HG02642 (cell line): ENCODE results near the gene IFNA10.
"Not testable (repeated sequence)": the region's sequence is repeated elsewhere in the genome, so short reads cannot be mapped to it uniquely, and the experiment has no call there.

Source experiments
- ATAC-seq: cut with Tn5 transposase; IDR thresholded peaks from one replicate; pipeline ENCODE4 v1.9.1; 2021; ENCODE audit warnings: mild to moderate bottlenecking; ENCODE audit not compliant: unreplicated experiment, poor library complexity

IFNA10 gene

DNA sequence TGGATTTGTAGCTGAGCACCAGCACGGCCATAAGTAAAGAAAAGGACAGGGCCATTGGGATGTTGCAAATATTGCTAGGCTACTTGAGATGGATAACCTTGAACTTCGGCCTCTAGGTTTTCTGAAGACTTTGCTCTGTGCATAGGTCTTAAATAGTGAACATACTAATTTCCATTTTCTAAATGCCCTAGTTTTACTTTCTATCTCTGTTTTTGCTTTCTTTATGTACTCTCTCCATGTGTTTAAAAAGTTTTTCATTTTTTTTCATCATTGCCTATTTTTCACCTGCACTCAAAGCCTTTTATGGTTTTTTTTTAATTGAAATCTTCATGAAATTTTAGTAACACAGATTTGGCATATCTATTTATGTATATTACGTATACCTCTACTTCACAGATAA is at the start of gene IFNA10:
IFNA10 (minus strand) TSS at position 101 of the 400 bp plus-strand sequence; CDS start at position 55, 46 bp downstream.
- ATAC-seq: not testable (repeated sequence)

DNA sequence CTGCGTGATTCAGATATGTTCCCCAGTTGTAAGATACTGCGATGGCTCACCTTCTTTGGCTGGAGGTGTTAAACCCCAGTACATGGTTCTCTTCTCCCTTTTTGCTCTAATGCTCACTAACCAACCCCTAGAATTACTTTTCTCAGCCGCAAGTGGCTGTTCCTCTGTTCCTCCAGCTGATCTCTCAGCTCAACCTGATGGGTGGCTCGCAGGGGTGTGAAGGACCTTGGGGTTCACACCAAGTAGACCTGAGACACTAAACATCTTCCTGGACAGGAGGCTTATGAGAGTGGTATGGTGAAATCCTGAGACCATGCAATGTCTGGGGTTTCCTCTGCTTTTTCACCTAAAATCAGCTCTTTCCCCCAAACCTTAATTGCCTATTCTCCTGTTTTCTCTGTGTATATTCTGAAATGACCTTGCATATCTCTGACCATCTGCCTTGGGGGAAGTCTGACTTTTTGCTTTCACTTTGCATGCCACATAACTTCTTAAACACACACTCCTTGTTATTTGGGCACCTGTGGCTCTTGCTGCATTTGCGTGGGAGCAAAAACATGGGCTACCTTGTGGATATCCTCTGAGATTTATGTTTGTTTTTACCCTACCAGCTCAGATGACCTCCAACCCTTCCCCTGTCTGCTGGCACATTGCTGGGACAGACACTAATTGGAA is 48.7 kb upstream of the IFNA10 start:
- no peak for ATAC-seq

DNA sequence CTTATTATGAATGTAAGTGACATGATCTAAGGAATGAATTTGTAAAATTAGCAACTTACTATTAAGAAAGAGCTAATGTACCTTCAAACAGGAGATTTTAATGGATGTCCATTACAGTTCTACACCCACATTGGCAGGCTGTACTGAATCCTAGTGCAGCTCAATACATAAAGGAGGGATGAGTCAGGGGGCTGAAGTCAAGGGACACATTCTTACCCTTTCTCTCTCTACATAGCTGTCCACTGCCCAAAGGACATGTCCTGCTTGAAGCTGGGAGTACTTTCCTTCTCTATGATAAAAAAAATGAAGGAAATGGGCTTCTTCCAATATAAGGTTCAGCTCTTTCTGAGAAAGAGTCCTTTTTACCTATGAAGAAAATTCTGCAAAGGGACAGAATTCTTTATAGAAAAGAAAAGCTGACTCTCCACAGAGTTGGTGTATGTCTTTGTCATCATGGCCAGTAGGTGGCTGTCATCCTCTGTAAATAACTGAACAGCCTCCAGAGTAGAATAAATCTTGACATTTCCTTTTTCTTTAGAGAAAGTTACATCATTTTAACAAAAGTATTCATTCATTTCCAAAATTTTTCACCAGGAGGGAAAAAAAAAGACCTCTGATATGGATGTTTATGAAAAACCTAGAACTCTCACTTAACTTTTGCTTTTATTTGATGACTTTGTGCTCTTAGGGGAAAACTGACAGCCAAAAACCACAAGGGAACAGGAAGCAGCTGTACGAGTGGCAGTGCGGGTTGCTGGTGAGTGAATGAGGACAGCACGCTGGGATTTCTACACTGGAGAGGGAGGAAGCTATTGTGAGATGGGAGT is 46.0 kb upstream of the IFNA10 start:
- ATAC-seq: peak; percentile 82

GRCh38 chr9:21251638-21252037 is 44.7 kb upstream of the IFNA10 start:
- ATAC-seq: no peak

- ATAC-seq: no peak
Observed at GRCh38 chr9:21251190-21251589, 44.2 kb upstream of the IFNA10 start.

DNA sequence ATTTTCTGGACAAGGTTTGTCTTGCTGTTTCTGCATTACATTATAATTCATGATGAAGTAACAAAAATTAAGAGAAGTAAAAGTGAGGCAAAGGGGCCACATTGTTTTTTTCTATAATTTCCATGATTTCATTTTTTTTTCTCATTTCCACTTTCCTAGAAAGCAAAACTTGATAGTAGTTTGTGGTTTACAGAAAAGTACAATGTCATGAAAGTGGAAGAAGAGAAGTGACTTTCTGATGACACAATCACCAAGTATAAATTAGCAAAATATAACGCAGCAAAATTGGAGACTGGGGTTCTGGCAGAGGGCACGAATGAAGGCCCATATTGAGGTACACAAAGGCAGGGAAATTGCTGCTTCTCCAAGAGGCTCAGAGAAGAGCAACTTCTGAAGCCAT is 37.9 kb upstream of the IFNA10 start:
- no peak for ATAC-seq

DNA sequence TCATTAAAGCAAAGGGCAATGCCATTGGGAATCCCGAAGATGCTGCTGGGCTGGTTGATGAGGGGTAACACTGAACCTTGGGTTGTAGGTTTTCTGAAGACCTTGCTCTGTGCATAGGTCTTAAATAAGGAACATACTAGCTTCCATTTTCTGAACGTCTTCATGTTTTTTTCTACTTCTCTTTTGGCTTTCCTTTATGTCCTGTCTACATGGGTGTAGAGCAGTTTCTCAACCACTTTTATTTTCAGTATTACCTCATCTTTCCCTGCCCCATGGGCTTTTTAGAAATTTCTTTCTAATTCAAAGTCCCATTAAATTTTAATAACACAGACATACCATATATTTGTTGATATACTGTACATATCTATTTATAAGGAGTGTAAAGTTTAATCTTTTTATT is 33.0 kb upstream of the IFNA10 start, which contains the start of gene IFNA14:
IFNA14 (minus strand) TSS at position 95 of the 400 bp plus-strand sequence; CDS start at position 25, 70 bp downstream.
- no peak for ATAC-seq

DNA sequence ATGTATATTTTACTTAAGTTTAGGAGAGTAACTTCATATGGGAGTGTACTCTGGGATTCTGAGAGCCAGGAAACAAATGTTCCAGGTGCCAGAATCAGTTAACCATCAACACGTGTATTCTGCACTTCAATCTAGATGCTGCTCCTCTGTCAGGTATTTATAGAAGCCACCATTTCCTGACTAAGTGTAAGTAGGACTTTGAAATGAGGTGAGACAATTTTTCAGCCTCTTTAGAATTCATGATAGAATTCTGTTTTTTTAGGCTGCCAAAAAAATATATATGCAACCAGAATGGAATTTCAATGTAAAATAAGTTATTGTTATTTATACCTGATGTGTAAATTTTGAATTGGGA is 29.4 kb upstream of the IFNA10 start:
- peak; percentile 13 for ATAC-seq

DNA sequence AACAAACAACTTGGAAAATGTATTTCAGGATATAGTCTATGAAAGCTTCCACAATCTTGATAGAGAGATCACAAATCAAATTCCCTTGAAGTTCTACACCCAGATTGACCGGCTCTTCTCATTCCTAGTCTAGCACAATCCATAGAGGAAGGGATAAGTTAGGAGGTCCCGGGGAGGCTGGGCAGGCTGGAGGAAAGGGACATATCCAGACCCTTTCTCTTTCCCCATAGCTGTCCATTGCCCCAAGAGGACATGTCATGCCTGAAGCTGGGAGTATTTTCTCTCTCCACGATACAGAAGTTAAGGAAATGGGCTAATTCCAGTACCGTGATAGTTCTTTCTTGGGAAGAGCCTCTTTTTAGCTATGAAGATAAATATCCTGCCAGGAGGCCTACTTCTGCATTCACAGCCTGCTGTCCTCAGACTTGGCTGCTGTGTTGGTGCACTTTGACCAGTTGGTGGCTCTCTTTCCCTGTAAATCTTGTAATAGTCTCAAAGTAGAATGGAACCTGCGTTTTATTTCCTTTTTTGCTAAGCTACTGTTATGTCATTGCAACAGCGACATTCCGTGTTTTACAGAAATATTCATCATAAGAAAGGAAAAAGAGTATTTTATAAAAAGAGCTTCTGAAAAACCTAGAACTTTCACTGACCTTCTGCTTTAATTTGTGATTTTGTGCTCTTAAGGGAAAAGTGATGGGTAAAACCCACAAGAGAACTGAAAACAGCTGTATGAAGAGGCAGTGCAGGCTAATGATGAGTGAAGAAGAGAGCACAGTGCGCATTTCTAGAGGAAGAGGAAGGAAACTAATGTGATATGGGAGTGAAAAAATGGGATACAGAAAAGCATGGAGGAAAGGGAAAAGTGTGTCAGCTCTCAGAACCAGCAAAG is 28.8 kb upstream of the IFNA10 start:
- ATAC-seq: peak; percentile 84

GRCh38 chr9:21234153-21234687 is 27.3 kb upstream of the IFNA10 start:
- ATAC-seq: no peak

DNA sequence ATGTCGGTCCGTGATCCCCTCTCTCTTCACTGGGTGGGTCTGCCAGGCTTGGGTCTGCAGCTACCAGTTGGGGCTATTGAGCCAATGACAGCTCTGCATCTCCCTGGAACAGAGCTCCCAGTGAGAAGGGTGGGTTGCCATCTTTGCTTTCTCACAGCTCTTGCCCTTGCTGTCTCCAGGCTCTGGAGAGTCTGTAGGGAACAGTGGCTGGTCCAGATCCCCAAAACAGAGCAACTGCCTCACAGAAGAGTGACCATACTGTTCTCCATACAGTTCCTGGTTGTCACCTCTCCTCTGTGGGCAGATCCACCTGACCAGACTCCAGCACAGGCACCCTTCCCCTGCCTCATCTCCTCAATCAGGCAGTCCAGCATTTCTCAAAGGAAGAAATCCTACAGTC is 26.3 kb upstream of the IFNA10 start:
- ATAC-seq: no peak

DNA sequence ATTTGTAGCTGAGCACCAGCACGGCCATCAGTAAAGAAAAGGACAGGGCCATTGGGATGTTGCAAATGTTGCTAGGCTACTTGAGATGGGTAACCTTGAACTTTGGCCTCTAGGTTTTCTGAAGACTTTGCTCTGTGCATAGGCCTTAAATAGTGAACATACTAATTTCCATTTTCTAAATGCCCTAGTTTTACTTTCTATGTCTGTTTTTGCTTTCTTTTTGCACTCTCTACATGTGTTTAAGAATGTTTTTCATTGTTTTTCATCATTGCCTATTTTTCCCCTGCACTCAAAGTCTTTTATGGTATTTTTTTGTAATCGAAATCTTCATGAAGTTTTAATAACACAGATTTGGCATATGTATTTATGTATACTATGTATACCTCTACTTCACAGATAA is 21.2 kb upstream of the IFNA10 start, which contains the start of gene IFNA17:
IFNA17 (minus strand) TSS at position 101 of the 400 bp plus-strand sequence; CDS start at position 52, 49 bp downstream.
- no peak for ATAC-seq

GRCh38 chr9:21217211-21217610 is 10.3 kb upstream of the IFNA10 start, which contains the start of gene IFNA16:
IFNA16 (minus strand) TSS chr9:21217311; CDS start chr9:21217305, 6 bp downstream.
- not testable (repeated sequence) for ATAC-seq

DNA sequence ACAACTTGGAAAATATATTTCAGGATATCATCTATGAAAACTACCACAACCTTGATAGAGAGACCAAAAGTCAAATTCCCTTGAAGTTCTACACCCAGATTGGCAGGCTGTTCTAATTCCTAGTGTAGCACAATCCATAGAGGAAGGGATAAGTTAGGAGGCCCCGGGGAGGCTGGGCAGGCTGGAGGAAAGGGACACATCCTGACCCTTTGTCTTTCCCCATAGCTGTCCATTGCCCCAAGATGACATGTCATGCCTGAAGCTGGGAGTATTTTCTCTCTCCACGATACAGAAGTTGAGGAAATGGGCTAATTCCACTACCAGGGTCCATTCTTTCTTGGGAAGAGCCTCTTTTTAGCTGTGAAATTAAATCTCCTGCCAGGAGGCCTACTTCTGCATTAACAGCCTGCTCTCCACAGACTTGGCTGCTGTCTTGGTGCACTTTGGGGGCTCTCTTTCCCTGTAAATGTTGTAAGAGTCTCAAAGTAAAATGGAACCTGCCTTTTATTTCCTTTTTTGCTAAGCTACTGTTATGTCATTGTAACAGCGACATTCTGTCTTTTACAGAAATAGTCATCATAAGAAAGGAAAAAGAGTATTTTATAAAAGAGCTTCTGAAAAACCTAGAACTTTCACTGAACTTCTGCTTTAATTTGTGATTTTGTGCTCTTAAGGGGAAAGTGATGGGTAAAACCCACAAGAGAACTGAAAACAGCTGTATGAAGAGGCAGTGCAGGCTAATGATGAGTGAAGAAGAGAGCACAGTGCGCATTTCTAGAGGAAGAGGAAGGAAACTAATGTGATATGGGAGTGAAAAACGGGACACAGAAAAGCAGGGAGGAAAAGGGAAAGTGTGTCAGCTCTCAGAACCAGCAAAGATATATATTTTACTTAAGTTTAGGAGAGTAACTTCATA is 6.7 kb upstream of the IFNA10 start:
- peak; percentile 78 for ATAC-seq

DNA sequence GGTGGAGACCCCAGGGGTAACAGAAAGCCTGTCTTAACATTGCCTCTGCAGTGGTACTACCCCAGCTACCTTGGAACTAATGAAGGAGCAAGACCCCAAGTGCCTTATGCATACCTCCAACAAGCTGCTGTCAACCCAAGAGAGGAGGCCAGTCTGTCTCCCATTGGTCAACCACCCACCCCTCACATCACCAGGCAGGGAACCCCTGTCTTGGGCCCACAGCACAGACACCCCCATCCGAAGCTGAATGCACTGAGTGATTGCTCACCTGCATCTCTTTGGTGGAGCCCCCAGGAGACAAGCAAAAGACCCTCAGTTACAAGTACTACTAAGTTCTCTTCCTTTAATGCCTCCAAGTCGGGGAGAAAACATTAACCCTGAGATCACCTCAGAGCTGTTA is 5.2 kb upstream of the IFNA10 start:
- not testable (repeated sequence) for ATAC-seq

DNA sequence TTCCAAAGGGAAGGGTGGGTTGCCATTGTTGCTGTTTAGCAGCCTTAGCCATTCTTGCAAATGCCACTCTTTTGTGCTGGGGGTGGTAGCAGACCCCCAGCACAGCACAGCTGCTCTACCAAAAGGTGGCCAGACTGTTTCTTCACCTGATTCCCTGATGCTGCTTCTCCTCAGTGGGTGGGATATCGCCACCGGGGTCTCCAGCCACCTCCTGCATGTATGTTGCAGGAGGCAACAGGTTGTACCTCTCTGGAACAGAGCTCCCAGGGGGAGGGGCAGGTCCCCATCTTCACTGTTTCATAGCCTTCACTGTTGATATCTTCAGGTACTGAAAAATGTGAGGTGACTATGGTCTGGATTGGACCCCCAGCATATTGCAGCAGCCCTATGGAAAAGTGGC is 3.8 kb upstream of the IFNA10 start:
- ATAC-seq: not testable (repeated sequence)

DNA sequence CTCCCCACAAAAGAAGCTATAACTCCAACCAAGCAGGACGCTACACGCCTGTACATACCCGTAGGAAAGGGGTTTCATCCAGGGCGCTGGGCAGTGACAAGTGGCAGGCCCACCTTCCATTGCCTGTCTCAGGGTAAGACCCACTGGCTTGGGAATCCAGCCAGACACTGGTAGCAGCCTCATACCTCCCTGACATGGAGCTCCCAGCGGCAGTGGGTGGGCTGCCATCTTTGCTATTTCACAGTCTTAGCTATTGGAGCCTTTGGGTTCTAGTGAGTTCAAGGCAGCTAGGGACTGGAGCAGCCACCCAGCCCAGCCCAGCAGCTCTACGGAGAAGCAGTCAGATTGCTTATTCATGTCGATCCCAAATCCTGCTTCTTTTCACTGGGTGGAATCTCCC is 3.4 kb upstream of the IFNA10 start:
- no peak for ATAC-seq

DNA sequence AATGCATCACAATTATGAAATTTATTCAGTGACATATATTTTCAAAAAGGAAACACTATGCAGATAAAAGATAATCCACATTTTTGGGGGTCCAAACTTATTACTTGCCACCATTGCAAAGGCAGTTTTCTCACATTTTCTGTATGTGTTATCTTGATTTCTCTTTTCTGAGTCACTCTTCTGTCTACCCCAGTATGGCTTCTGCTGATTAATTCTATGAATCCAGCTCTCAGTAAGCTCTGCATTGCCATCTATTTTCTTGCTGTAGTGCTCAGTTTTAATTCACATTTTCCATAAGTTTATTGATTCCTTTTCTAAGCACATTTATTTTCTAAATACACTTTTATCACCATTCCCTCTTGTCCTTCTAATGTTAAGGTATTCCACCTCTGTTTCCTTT is 1.7 kb downstream of the IFNA10 start:
- no peak for ATAC-seq

- ATAC-seq: not testable (repeated sequence)
Observed at GRCh38 chr9:21202105-21202504, 4.8 kb downstream of the IFNA10 start, which contains the start of gene IFNA7. IFNA7 (minus strand) TSS chr9:21202205; CDS start chr9:21202165, 40 bp downstream.
